HepG2 (cell line): ENCODE results near the gene ACAP3. TPM values are rescaled to one million over a fixed set of nuclear protein-coding genes. Genes with fewer than 3 reads are reported as not detected.
A peak's percentile ranks its signal among the peaks of the same experiment; 100 is the strongest.

ENCODE experiments used
- ETV6 ChIP-seq: sonication (generic); formaldehyde crosslinking; conservative IDR thresholded peaks from 2 replicates; pipeline ENCODE4 v1.4.0; 2020; ENCODE audit warnings: missing genetic modification reagents
- FOXA3 ChIP-seq: IDR thresholded peaks from 2 replicates; pipeline ENCODE4 v1.6.1; 2016; ENCODE audit warnings: missing genetic modification reagents, missing compliant biosample characterization
- GATA4 ChIP-seq: sonication (generic); IDR thresholded peaks from 2 replicates; pipeline ENCODE4 v1.6.1; 2016; ENCODE audit warnings: antibody characterized with exemption, low read depth, borderline replicate concordance
- KDM2A ChIP-seq: sonication (generic); formaldehyde crosslinking; IDR thresholded peaks from 2 replicates; pipeline ENCODE4 v1.4.0; 2020; ENCODE audit warnings: low read depth, missing genetic modification reagents, borderline replicate concordance
- ZFX ChIP-seq: sonication (generic); formaldehyde crosslinking; IDR thresholded peaks from 2 replicates; pipeline ENCODE4 v1.4.0; 2020; ENCODE audit warnings: mild to moderate bottlenecking, low read depth, missing genetic modification reagents, moderate library complexity
- ZSCAN22 ChIP-seq: sonication (generic); formaldehyde crosslinking; IDR thresholded peaks from 2 replicates; pipeline ENCODE4 v1.4.0; 2020; ENCODE audit warnings: mild to moderate bottlenecking, missing genetic modification reagents
- polyA plus RNA-seq, 8 experiments: library from polyadenylated mRNA; depleted of rRNA in 3 of 8; stranded (reverse) in 7 of 8; unstranded in 1 of 8; fragments of >200 nt; fragmentation: Illumina TruSeq in 4 of 8; extraction: Trizol in 4 of 8; gene quantifications; 2 replicates each; pipeline versions ENCODE4 v1.2.1 to v1.2.3, GENCODE V29; 2011 to 2016; ENCODE audit warnings: low read depth in 4 of 8, missing spikeins in 1 of 8, mixed read lengths in 1 of 8; ENCODE audit not compliant: insufficient read depth in 1 of 8
- total RNA-seq, 5 experiments: library from RNA; depleted of rRNA; stranded (reverse); fragments of >200 nt; fragmentation: Illumina TruSeq; extraction: Trizol; gene quantifications; 2 replicates each; pipeline ENCODE4 v1.2.3, GENCODE V29; 2016; ENCODE audit warnings: low read depth in 1 of 5
- TF ChIP-seq, protein P1 (sequence below): sonication (generic); formaldehyde crosslinking; IDR thresholded peaks from 2 replicates; pipeline ENCODE4 v1.4.0; 2020; ENCODE audit warnings: missing genetic modification reagents, borderline replicate concordance
- TF ChIP-seq, protein P2 (sequence below): sonication (generic); formaldehyde crosslinking; IDR thresholded peaks from 2 replicates; pipeline ENCODE4 v1.4.0; 2020; ENCODE audit warnings: missing genetic modification reagents, borderline replicate concordance
- TF ChIP-seq, protein P3 (sequence below): sonication (generic); formaldehyde crosslinking; conservative IDR thresholded peaks from 2 replicates; pipeline ENCODE4 v1.4.0; 2020; ENCODE audit warnings: mild to moderate bottlenecking, missing genetic modification reagents, moderate library complexity
- TF ChIP-seq, protein P4 (sequence below): sonication (generic); formaldehyde crosslinking; IDR thresholded peaks from 2 replicates; pipeline ENCODE4 v1.4.0; 2020; ENCODE audit warnings: missing genetic modification reagents, borderline replicate concordance
- TF ChIP-seq, protein P5 (sequence below): sonication (generic); formaldehyde crosslinking; IDR thresholded peaks from 2 replicates; pipeline ENCODE4 v1.4.0; 2020; ENCODE audit warnings: missing genetic modification reagents

The ACAP3 gene
- total and polyA plus RNA-seq, 2 of the 13 experiments (the other 11 are each of a cell fraction or from before 2014, with no cell fraction given) = 29.4 to 50.8 TPM

DNA sequence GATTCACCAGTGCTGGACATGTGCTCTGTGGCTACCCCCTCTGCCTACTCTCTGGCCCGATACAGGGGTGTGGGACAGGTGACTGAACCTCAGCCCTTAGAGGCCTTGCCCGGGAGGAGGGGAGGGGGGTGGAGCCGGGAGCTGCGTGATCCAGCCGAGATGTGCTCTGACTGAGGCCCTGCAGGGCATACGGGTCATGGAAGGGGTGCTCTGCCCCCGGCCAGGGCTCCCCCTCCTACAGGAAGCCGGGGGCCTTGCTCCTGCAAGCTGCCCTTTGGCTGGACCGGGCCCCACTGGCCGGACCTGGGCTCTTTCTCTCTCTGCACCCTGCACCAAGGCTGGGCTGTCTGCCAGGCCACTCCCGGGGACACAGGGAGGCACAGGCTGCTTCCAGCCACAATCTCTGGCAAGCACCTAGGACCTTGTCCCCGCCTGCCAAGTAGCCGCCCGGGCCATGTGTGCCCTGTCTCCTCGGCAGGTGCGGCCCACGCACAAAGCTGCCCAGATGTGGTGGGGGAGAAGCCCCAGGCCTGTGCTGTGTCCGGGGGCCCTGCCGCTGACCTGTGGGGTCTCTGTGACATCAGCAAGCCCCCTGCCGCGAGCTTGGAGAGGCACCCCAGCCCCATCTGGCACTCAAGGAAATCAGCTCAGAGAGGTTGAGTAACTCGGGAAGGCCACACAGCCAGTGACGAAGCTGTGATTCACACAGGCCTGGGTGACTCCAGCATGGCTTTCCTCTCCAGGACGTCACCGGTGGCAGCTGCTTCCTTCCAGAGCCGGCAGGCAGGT is 26.0 kb downstream of the ACAP3 start (continued):
- TF ChIP-seq, protein P1, sequence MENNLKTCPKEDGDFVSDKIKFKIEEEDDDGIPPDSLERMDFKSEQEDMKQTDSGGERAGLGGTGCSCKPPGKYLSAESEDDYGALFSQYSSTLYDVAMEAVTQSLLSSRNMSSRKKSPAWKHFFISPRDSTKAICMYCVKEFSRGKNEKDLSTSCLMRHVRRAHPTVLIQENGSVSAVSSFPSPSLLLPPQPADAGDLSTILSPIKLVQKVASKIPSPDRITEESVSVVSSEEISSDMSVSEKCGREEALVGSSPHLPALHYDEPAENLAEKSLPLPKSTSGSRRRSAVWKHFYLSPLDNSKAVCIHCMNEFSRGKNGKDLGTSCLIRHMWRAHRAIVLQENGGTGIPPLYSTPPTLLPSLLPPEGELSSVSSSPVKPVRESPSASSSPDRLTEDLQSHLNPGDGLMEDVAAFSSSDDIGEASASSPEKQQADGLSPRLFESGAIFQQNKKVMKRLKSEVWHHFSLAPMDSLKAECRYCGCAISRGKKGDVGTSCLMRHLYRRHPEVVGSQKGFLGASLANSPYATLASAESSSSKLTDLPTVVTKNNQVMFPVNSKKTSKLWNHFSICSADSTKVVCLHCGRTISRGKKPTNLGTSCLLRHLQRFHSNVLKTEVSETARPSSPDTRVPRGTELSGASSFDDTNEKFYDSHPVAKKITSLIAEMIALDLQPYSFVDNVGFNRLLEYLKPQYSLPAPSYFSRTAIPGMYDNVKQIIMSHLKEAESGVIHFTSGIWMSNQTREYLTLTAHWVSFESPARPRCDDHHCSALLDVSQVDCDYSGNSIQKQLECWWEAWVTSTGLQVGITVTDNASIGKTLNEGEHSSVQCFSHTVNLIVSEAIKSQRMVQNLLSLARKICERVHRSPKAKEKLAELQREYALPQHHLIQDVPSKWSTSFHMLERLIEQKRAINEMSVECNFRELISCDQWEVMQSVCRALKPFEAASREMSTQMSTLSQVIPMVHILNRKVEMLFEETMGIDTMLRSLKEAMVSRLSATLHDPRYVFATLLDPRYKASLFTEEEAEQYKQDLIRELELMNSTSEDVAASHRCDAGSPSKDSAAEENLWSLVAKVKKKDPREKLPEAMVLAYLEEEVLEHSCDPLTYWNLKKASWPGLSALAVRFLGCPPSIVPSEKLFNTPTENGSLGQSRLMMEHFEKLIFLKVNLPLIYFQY = peak; percentile 95
- no peak for TF ChIP-seq ZSCAN22 (CRISPR knock-in tag)
- TF ChIP-seq, protein P2, sequence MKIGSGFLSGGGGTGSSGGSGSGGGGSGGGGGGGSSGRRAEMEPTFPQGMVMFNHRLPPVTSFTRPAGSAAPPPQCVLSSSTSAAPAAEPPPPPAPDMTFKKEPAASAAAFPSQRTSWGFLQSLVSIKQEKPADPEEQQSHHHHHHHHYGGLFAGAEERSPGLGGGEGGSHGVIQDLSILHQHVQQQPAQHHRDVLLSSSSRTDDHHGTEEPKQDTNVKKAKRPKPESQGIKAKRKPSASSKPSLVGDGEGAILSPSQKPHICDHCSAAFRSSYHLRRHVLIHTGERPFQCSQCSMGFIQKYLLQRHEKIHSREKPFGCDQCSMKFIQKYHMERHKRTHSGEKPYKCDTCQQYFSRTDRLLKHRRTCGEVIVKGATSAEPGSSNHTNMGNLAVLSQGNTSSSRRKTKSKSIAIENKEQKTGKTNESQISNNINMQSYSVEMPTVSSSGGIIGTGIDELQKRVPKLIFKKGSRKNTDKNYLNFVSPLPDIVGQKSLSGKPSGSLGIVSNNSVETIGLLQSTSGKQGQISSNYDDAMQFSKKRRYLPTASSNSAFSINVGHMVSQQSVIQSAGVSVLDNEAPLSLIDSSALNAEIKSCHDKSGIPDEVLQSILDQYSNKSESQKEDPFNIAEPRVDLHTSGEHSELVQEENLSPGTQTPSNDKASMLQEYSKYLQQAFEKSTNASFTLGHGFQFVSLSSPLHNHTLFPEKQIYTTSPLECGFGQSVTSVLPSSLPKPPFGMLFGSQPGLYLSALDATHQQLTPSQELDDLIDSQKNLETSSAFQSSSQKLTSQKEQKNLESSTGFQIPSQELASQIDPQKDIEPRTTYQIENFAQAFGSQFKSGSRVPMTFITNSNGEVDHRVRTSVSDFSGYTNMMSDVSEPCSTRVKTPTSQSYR (CRISPR knock-in tag) = no peak
- no peak for TF ChIP-seq FOXA3
- TF ChIP-seq ETV6 = no peak
- TF ChIP-seq, protein P3, sequence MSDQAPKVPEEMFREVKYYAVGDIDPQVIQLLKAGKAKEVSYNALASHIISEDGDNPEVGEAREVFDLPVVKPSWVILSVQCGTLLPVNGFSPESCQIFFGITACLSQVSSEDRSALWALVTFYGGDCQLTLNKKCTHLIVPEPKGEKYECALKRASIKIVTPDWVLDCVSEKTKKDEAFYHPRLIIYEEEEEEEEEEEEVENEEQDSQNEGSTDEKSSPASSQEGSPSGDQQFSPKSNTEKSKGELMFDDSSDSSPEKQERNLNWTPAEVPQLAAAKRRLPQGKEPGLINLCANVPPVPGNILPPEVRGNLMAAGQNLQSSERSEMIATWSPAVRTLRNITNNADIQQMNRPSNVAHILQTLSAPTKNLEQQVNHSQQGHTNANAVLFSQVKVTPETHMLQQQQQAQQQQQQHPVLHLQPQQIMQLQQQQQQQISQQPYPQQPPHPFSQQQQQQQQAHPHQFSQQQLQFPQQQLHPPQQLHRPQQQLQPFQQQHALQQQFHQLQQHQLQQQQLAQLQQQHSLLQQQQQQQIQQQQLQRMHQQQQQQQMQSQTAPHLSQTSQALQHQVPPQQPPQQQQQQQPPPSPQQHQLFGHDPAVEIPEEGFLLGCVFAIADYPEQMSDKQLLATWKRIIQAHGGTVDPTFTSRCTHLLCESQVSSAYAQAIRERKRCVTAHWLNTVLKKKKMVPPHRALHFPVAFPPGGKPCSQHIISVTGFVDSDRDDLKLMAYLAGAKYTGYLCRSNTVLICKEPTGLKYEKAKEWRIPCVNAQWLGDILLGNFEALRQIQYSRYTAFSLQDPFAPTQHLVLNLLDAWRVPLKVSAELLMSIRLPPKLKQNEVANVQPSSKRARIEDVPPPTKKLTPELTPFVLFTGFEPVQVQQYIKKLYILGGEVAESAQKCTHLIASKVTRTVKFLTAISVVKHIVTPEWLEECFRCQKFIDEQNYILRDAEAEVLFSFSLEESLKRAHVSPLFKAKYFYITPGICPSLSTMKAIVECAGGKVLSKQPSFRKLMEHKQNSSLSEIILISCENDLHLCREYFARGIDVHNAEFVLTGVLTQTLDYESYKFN = peak; percentile 96
- no peak for TF ChIP-seq GATA4
- TF ChIP-seq, protein P4, sequence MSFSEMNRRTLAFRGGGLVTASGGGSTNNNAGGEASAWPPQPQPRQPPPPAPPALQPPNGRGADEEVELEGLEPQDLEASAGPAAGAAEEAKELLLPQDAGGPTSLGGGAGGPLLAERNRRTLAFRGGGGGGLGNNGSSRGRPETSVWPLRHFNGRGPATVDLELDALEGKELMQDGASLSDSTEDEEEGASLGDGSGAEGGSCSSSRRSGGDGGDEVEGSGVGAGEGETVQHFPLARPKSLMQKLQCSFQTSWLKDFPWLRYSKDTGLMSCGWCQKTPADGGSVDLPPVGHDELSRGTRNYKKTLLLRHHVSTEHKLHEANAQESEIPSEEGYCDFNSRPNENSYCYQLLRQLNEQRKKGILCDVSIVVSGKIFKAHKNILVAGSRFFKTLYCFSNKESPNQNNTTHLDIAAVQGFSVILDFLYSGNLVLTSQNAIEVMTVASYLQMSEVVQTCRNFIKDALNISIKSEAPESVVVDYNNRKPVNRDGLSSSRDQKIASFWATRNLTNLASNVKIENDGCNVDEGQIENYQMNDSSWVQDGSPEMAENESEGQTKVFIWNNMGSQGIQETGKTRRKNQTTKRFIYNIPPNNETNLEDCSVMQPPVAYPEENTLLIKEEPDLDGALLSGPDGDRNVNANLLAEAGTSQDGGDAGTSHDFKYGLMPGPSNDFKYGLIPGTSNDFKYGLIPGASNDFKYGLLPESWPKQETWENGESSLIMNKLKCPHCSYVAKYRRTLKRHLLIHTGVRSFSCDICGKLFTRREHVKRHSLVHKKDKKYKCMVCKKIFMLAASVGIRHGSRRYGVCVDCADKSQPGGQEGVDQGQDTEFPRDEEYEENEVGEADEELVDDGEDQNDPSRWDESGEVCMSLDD (CRISPR knock-in tag) = peak; percentile 90
- TF ChIP-seq, protein P5, sequence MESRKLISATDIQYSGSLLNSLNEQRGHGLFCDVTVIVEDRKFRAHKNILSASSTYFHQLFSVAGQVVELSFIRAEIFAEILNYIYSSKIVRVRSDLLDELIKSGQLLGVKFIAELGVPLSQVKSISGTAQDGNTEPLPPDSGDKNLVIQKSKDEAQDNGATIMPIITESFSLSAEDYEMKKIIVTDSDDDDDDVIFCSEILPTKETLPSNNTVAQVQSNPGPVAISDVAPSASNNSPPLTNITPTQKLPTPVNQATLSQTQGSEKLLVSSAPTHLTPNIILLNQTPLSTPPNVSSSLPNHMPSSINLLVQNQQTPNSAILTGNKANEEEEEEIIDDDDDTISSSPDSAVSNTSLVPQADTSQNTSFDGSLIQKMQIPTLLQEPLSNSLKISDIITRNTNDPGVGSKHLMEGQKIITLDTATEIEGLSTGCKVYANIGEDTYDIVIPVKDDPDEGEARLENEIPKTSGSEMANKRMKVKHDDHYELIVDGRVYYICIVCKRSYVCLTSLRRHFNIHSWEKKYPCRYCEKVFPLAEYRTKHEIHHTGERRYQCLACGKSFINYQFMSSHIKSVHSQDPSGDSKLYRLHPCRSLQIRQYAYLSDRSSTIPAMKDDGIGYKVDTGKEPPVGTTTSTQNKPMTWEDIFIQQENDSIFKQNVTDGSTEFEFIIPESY = peak; percentile 39; the same call in 1 of the 2 replicates
- TF ChIP-seq KDM2A (CRISPR knock-in tag) = peak; percentile 59; the same call in 1 of the 2 replicates
- peak; percentile 83 for TF ChIP-seq ZFX (CRISPR knock-in tag)
